GM21786 (cell line): ENCODE measurements around the gene TERB1.

Source experiments
- ATAC-seq: cut with Tn5 transposase; IDR thresholded peaks from one replicate; pipeline ENCODE4 v1.9.1; 2021; ENCODE audit not compliant: unreplicated experiment

TERB1 gene

GRCh38 chr16:66751053-66751302 lies 50.4 kb downstream of the TERB1 start:
- peak; percentile 5 for ATAC-seq

- ATAC-seq, result no peak
Measured at GRCh38 chr16:66750279-66751052, 50.9 kb downstream of the TERB1 start.

- peak; percentile 49 for ATAC-seq
Measured at GRCh38 chr16:66746682-66747081, 54.7 kb downstream of the TERB1 start.

GRCh38 chr16:66746048-66746447 lies 55.3 kb downstream of the TERB1 start:
- ATAC-seq, result no peak

- ATAC-seq, result no peak
Measured at GRCh38 chr16:66741950-66742808, 59.2 kb downstream of the TERB1 start.

- no peak for ATAC-seq
Measured at GRCh38 chr16:66741169-66741900, 60.0 kb downstream of the TERB1 start.

GRCh38 chr16:66740533-66740932 lies 60.9 kb downstream of the TERB1 start:
- ATAC-seq, result no peak

- no peak for ATAC-seq
Measured at GRCh38 chr16:66740010-66740409, 61.4 kb downstream of the TERB1 start.

GRCh38 chr16:66735891-66736290 lies 65.5 kb downstream of the TERB1 start:
- no peak for ATAC-seq

- ATAC-seq, result no peak
Measured at GRCh38 chr16:66731101-66731500, 70.3 kb downstream of the TERB1 start.

GRCh38 chr16:66728804-66729203 lies 72.6 kb downstream of the TERB1 start:
- ATAC-seq, result no peak

- peak; percentile 50 for ATAC-seq
Measured at GRCh38 chr16:66728117-66728787, 73.1 kb downstream of the TERB1 start.

- no peak for ATAC-seq
Measured at GRCh38 chr16:66720766-66721165, 80.6 kb downstream of the TERB1 start.

- no peak for ATAC-seq
Measured at GRCh38 chr16:66719246-66719645, 82.1 kb downstream of the TERB1 start.

GRCh38 chr16:66717776-66718175 lies 83.6 kb downstream of the TERB1 start:
- ATAC-seq, result no peak

- no peak for ATAC-seq
Measured at GRCh38 chr16:66717112-66717675, 84.2 kb downstream of the TERB1 start.

GRCh38 chr16:66714654-66715307 lies 86.6 kb downstream of the TERB1 start:
- ATAC-seq, result no peak

- ATAC-seq, result no peak
Measured at GRCh38 chr16:66714062-66714461, 87.3 kb downstream of the TERB1 start.

GRCh38 chr16:66713076-66713475 lies 88.3 kb downstream of the TERB1 start:
- no peak for ATAC-seq

GRCh38 chr16:66712512-66712911 lies 88.9 kb downstream of the TERB1 start:
- no peak for ATAC-seq
